Activated CD8-positive, alpha-beta memory T cell treated with anti-CD3 and anti-CD28 coated beads, Interleukin-2, amount 50 U/mL, for 48 hours (primary cell): ENCODE measurements around the gene MSRB2.

Source experiments
- DNase-seq: peaks from one replicate; pipeline ENCODE4 v3.0.0-alpha.2; 2020

The MSRB2 gene

DNA sequence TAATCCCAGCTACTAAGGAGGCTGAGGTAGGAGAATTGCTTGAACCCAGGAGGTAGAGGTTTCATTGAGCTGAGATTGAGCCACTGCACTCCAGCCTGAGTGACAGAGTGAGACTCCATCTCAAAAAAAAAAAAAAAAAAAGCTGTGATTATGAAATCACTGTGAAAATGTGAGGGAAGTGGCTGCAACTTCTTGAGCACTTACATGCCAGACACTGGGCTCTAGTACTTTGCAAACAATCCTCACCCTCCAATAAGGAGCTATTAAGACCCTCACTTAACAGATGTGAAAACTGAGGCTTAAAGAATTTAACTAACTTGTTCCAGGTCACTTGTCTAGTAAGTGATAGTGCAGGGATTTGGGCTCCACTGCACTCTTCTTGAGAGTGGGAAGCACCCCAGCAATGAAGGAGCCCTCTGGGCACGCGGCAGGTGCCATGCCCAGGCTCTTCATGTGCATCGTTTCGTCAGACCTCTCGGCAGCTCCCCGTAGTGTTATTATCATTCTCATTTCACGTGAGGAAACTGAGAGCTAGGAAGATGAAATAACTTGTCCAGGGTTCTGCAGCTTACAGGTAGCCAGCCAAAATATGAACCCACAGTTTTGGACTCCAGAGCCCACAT lies 19.0 kb downstream of the MSRB2 start:
- DNase-seq: no peak

DNA sequence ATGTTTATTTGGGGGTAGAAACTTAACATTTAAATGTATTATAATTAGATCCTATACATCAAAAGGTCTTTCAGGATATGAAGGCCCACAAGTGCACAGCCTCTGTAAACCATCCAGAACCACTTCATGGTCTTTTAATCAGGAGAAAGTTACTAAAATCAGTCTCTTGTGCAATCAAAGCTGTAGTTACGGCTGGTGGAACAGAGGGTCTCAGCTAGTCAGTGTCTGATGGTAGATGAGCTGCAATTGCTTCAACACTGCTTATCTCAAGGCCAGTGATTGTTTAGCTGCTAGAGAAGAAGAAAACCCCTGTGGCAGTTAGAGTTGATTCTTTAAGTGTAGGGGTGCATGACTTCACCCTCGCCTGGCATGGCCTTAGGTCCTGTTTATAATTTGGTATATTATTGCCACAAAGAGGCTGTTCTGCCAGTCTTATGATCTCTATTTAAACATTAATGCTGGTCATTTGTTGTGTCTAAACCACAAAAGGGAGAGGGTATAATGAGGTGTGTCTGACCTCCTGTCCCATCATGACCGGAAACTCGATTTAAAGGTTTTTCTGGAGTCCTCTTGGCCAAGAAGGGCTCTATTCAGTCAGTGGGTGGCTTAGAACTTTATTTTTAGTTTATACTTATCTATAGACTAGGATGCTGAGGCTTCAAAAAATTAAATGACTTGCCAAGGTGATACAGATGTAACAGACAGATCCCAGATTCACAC lies 21.3 kb downstream of the MSRB2 start:
- no peak for DNase-seq

- DNase-seq: no peak
Observed at GRCh38 chr10:23120001-23120934, 24.9 kb downstream of the MSRB2 start.

DNA sequence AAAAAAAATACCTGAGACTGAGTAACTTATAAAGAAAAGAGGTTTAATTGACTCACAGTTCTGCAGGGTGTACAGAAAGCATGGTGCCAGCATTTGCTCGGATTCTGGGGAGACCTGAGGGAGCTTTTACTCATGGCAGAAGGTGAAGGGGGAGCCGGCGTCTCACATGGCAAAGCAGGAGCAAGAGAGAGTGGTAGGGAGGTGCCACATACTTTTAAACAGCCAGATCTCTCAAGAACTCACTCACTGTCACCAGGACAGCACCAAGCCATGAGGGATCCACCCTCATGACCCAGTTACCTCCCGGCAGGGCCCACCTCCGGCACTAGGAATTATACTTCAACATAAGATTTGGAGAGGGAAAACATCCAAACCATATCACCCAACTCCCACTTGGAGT lies 25.8 kb downstream of the MSRB2 start:
- no peak for DNase-seq

DNA sequence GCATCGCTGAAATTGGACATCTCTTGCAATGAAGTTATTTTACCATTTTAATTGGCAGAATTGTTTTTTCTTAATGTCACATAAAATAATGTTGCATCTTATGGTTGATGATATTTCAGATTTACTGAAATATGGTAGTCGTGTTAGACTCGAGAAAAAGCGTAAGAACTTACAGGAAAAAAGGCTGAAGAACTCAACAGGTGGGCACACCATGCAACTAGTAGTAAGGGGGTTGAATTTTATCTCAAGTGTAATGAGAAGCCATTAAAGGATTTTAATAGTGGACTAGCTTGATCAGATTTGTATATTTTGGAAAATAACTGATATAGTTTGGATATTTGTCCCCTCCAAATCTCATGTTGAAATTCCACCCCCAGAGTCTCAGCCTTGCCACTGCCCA lies 41.1 kb downstream of the MSRB2 start:
- DNase-seq: no peak

DNA sequence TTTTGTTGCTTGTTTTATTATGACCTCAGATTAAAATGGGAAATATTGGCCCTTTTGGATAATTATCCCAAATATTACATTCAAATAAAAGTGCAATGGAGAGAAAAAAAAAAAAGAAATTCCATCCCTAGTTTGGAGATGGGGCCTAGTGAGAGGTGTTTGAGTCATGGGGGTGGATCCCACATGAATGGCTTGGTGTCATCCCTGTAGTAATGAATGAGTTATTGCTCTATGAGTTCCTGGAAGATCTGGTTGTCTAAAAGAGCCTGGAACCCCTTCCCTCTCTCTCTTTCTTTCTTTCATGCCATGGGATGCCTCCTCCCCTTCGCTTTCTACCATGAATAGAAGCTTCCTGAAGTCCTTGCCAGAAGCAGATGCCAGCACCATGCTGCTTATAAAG lies 44.3 kb downstream of the MSRB2 start:
- DNase-seq: no peak

DNA sequence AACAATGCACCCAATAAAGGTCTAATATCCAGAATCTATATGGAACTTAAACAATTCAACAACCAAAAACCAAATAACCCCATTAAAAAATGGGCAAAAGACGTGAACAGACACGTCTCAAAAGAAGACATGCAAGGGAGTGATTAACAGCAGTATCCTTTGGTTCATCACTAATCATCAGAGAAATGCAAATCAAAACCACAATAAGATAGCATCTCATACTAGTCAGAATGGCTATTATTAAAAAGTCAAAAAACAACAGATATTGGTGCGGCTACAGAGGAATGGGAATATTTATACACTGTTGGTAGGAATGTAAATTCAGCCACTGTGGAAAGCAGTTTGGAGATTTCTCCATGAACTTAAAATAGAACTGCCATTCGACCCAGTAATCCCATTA lies 46.6 kb downstream of the MSRB2 start:
- no peak for DNase-seq

GRCh38 chr10:23146258-23146657 lies 50.9 kb downstream of the MSRB2 start:
- no peak for DNase-seq

DNA sequence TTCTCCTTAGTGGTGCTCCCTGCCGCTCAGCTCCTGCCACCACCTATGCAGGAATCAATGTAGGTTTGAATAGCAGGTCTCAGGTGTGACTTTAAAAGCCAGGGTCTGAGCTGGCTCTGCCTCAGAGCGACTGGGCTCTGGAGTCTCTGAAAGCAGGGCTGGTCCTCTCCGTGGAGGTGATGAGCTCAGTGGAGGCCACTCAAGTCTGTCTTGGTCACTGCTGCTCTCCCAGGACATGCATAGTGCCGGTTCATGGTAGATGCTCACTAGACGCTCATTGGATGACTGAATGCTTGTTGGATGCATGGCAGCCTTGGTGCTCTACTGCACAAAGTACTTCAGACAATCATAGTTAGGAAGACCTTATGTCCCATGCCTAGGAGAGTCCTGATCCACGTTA lies 51.7 kb downstream of the MSRB2 start:
- DNase-seq: no peak

- no peak for DNase-seq
Observed at GRCh38 chr10:23148214-23148613, 52.8 kb downstream of the MSRB2 start.

DNA sequence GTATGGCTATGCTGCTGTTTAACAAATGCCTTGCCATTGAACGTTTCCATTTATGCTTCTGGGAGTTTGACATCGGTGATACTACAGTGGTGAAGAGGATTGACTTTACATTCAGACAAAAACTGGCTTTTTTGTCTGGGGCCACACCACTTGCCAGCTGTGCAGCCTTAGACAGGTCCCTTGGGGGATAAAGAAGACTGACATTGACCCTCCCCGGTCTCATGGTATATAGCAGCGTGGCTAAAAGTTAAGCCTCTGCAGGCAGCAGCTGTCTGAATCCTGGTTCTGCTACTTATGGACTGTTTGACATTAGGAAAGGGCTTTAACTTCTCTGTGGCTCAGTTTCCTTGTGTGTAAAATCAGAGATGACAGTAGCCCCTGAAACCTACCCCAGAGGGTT lies 54.7 kb downstream of the MSRB2 start:
- DNase-seq: no peak

GRCh38 chr10:23150610-23151009 lies 55.2 kb downstream of the MSRB2 start:
- DNase-seq: no peak

- no peak for DNase-seq
Observed at GRCh38 chr10:23151071-23151470, 55.7 kb downstream of the MSRB2 start.

GRCh38 chr10:23155169-23155568 lies 59.8 kb downstream of the MSRB2 start:
- DNase-seq: no peak

DNA sequence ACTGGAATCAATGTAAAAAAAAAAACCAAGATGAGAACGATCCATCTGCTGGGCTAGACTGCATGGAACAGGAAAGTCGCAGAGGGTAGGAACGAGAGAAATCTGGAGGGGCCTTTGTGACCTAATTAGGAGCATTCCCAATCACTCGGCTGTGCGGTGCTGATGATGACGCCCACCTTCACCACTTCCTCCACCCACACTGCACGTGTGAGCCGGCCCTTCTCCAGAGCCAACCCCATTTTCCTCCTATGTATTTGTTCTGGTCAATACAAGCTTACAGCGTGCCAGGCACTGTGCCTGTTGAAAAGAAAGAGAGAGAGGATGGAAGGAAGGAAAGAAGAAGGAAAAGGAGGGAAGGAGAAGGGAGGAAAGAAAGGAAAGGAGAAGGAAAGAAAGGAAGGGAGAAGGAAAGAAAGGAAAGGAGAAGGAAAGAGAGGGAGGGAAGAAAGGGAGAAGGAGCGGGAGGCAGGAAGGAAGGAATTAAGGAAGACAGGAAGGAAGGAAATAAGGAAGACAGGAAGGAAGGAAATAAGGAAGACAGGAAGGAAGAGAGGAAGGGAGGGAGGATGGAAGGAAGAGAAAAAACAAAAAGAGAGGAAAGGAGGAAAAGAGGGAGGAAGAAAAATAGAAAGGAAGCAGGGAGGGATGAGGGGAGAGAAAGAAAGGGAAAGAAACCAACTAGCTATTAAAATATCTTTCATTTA lies 61.2 kb downstream of the MSRB2 start:
- no peak for DNase-seq

- DNase-seq: no peak
Observed at GRCh38 chr10:23157239-23157681, 61.9 kb downstream of the MSRB2 start.

DNA sequence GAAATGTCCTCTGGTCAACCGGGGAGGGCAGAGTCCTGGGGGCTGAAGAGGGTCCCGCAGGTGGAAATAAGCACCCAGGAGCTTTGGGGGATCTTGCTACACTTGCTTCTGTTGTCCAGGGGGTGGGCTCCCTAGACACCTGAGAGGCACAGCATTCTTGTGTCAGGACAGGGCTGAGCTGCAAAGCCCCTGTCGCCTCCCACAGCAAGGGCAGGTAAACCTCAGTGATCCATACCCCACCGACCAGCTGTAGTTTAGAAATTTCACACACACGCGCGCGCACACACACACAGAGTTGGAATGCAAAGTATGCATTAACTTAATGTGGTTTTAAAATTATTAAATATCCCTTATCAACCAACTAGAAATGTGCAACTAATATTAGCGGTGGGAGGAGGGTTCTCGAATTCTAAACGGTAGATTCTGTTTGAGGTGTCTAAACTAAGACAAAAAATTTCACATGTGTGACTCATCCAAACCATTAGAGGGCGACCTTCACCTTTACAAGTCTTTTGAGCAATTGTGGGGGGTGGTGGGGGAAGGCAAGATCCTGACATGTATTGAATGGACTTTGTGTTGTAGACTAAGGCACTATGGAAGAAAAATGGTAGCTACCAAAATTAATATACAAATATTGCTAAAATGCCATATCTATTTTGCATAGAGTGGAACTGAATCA lies 62.5 kb downstream of the MSRB2 start:
- no peak for DNase-seq

GRCh38 chr10:23158370-23158769 lies 63.0 kb downstream of the MSRB2 start:
- no peak for DNase-seq

DNA sequence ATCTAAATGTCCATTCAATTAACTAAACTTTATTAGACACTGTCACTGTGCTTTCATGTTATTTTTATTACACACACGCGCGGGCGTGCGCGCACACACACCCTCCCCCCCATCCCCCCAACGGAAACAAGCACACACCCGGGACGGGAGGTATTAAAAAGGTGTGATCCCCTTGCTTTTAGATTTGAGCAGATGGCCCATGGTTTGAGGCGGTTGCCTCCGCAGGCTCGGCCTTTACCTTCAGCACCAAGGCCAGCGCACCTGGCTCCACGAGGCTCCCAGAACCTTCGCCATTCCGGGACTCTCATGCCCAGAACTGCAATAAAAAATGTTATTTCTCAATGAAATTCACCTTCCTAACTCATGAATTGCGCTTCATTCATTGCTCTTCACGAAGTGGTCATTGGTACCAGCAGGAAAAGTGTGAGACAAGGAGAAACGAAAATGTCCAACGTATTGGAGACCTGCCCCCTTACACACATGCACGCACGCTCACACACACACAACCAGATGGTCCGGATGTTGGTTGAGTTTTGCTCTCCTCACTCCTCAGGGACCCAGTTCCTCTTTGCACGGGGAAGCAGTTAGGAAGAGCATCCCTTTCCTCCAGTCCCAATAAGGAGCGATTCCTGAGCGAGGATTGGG lies 76.0 kb downstream of the MSRB2 start:
- DNase-seq: no peak
